GM18861 (cell line): ENCODE data around the gene RHOB.
"Not testable (repeated sequence)": the region's sequence is repeated elsewhere in the genome, so short reads cannot be mapped to it uniquely, and the experiment has no call there.

Source experiments
- ATAC-seq: cut with Tn5 transposase; IDR thresholded peaks from one replicate; pipeline ENCODE4 v1.9.1; 2021; ENCODE audit not compliant: unreplicated experiment

The RHOB gene

DNA sequence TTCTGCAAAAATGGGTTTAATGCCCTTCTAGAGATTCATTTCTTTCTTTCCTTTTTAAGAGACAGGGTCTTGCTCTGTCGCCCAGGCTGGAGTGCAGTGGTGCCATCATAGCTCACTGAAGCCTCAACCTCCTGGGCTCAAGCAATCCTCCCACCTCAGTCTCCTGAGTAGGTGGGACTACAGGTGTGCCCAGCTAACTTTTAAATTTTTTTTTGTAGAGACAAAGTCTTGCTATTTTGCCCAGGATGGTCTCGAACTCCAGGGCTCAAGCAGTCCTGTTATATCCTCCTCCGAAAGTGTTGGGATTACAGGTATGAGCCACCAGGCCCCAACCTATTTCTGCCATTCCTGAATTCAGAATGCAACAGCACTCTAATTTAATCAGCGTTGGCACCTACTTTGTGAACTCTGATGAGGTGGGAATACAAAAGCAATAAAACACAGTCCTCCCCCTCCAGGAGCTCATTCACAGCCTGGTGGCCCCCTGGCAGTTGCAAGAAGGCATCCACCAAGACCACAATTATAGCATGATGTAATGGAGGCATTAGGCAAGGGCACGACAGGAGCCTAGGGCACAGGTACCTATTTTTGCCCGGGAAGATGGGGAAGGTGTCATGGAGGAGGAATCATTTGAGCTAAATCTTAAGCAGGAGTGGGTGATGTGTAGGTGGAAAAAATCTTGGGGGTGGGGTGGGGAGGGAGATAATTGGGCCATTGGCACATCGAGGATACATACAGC lies 5.1 kb downstream of the RHOB start:
- ATAC-seq, result no peak

DNA sequence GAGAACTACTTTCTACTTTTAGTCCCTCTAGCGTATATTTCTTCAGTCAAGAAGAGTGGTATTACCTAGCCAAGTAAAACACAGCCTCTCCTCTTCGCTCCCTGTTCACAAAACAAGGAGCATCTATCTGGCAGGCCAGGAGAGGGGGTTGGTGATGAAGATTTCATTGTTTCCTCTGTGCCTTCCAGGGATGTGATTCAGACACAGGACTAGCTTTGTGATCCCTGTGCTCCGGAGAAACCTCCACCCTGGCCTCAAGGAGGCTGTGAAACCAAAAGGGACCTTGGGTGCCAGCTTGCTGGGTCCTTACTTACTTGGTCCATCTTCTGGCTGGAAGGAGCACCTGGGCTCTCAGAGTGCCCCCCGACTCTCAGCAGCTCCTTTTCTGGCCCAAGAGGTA lies 5.7 kb downstream of the RHOB start:
- no peak for ATAC-seq

DNA sequence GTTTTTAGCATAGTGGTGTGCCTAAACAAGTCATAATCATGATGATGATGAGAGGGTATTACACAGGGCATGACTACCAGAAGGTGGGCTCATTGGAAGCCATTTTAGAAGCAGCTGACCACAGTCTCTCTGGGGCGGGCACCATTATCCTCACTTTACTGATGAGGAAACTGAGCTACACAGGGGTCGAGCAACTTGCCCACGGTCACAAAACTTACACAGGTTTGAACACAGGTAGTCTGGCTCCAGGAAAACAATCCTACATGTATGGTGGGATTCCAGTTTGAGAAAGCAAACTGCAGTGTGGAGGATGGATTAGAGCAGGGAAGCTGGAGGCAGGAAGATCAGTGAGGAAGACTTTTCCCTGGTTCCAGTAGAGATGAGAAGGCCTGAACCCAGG lies 6.2 kb downstream of the RHOB start:
- no peak for ATAC-seq

DNA sequence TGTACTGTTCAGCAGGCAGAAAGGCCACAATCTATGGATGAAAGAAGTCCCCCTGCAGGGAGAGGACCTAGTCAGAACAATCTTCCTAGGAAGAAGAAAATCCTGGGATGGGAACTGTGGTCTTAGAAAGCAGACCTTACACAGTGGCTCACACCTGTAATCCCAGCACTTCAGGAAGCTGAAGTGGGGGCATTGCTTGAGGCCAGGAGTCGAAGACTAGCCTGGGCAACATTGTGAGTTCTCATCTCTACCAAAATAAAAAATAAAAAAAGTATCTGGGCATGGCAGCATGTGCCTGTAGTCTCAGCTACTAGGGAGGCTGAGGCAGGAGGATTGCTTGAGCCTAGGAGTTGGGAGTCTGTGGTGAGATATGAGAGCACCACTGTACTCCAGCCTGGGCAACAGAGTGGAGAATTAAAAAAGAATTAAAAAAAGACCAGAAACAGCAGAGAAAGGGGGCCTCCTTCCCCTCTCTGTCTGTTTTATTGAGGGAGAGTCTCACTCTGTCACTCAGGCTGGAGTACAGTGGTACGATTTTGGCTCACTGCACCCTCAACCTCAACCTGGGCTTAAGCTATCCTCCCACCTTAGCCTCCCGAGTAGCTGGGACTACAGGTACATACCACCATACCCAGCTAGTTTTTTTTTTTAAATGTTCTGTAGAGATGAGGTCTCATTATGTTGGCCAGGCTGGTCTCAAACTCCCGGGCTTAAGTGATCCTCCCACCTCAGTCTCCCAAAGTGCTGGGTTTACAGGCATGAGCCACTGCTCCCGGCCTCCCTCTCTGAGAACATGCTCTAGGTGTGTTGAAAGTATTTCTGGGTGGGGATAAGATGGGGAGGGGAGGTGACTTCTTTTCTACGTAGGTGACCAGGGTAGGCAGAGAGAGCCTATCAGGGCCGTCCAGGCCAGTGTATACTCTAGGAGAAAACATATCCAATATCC lies 7.4 kb downstream of the RHOB start:
- ATAC-seq, result no peak

DNA sequence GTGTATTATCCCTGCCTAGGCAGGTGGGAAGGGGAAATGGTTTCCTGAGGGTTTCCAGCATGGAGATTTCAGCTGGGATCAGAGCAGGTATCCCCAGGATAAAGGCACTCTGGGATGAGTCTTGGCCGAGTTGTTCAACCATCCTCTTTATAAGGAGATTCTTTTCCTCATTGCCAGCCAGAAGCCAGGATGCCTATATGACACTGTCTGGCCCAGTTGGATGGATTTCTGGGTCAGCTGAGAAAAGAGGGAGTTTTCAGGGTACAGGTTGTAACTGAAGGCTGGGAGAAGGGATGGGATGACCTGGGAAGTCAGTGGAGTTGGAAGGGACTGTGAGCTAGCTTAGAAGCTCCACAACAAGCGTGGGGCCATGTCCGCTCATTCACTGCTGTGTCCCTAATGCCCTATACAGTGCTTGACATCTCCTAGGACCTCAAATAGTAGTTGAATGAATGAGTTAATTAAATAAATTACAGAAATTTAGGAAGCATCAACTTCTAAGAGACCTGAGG lies 8.3 kb downstream of the RHOB start:
- no peak for ATAC-seq

DNA sequence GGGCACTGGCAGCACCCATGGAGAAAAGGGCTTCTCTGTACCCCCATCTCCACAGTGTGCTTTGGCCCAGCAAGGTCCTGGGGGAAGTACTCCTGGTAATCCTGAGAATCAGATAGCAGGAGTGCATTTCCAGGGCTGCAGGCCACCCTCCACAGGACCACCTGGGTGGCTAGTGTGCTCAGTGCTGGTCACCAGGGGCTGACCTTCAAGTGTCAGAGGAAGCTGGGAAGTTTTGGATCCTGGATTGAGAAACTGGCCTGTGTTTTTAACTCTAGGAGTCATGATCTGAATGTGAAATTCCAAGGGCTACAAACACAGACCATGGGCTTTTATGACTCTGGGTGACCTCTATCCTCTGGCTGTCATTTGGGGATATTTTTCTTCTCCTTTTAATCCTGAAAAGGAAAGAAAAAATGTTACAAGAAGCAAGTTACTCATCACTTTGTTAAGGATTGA lies 9.3 kb downstream of the RHOB start:
- no peak for ATAC-seq

DNA sequence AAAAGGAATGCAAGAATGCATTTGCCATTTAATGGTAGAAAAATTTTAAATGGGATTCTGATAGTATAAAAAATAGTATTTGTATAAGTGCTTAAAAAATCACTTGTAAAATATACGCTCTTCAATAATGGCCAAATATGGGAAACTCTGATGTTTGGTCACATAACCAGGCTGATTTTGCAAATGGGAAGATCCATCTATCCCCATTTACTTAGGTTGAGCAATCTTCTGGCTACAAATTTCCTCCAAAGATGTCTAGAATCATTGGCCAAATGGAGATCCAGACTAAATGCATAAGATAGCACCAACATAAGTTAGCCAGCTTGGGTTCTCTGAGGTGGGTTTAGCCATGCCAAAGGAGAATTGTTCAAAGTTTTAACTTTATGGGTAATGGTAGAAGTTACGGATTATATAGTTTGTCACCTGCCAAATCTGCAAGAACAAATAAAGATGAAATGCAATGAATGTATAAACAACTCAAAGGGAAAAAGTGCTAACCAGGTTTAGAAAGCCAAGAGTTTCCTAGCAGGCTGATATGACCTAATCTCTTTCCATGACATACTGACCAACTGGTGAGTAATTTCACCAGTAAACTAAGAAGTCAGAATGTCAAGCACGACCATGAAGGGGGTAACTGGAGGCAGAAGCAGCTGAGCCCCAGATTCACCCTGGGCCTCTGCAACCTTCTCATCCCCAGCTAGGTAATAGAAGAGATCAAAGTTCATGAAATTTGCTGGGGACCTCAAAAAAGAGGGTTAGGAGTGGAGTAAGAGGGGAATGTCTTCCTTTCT lies 10.0 kb downstream of the RHOB start:
- ATAC-seq, result no peak

DNA sequence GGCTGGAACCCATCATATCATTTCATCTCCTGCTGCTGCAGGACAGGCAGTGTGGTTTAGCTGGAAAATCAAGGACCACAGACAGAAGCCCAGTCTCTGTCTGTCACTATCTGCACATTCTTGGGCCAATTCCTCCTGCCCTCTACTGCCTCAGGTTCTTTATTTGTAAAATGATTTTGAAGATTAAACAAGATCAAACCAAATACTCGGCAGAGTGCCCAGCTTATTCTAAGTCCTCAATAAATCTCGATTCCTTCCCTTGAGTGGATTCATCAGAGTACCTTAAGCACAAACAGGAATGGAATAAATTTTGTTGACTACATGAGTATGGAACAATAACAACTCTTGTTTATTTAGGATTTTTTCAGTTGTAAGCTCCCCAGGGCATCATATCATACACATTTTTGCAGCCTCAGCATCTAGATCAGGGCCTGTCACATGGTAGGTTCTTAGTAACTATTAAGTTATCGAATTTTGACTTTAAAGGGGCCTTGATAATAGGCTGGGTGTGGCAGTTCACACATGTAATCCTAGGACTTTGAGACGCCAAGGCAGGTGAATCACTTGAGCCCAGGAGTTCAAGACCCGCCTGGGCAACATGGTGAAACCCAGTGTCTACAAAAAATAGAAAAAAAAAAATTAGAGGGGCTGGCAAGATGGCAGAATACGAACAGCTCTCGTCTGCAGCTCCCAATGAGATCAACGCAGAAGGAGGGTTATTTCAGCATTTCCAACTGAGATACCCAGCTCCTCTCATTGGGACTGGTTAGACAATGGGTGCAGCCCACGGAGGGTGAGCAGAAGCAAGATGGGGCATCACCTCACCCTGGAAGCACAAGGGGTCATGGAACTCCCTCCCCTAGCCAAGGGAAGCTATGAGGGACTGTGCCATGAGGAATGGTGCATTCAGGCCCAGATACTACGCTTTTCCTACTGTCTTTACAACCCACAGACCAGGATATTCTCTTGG lies 11.1 kb downstream of the RHOB start:
- no peak for ATAC-seq

DNA sequence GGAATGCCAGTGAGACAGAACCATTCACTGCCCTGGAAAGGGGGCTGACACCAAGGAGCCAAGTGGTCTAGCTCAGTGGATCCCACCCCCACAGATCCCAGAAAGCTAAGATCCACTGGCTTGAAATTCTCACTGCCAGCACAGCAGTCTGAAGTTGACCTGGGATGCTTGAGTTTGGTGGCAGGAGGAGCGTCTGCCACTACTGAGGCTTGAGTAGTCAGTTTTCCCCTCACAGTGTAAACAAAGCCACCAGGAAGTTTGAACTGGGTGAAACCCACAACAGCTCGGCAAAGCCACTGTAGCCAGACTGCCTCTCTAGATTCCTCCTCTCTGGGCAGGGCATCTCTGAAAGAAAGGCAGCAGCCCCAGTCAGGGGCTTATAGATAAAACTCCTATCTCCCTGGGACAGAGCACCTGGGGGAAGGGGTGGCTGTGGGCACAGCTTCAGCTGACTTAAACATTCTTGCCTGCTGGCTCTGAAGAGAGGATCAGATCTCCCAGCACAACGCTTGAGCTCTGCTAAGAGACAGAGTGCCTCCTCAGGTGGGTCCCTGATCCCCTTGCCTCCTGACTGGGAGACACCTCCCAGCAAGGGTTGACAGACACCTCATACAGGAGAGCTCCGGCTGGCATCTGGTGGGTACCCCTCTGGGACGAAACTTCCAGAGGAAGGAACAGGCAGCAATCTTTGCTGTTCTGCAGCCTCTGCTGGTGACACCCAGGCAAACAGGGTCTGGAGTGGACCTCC lies 12.0 kb downstream of the RHOB start:
- not testable (repeated sequence) for ATAC-seq

DNA sequence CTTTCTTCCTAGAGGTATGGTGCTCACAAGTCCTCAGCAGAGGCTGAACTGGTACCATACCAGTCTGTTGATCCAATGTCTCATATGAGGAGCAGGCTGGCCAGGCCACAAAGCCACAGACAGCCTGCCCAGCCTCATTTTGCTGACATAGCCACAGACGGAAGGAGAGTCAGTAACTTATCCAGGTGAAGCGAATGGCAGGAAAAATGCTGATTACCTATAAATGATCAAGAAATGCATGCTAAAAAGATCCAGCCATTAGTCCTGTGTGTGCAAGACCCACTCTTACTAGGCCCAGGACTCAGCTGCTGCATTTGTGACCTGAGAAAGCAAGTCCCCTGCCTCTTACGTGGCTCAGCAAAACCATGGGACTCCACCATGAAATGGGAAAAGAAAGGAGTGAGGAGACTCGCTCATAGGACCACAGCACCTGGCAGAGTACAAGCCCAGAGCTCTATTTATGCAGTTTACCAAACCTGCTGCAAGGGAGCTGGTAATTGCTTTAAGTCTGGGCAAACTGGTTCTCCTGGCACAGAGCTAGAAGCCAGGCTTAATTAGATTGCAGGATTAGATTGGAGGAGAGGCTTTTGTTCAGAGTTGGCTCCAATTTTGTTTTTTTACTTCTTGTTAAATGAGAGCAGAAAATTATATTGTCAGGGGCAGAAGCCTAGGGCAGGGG lies 19.0 kb downstream of the RHOB start:
- no peak for ATAC-seq

DNA sequence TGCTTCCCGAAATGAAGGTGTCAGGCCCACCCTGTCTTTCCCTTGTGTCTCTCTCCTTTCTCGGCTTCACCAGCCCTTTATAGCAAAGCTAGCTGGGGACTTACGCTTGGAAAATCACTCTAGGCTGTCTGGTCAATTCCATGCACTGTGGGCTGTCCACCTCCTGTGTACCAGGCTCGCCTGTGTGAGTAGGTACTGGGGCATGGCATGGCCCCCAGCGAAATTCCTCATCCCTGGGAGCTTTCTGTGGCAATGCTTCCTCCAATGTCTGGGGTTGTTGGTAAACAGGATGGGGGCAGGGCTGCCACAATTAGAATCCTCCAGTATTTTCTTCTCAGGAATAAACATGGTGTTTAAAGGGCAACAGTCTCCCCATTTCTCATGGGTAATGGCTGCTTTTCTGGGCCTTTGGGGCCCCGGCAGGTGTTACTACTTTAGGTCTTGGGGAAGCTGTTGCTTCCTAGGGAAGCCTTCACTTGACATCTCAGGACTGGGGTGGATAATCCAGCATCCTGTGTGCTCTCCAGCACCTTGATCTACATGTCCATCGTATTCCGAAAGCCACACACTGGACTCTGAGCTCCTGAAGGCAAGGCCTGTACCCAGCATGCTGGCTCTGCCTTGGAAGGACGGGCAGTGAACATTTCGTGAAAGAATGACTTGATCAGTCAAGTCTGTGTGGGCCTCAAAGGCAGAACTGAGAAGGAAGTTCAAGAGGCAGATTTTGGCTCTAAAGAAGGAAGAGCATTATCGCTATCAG lies 21.1 kb downstream of the RHOB start:
- ATAC-seq, result no peak

DNA sequence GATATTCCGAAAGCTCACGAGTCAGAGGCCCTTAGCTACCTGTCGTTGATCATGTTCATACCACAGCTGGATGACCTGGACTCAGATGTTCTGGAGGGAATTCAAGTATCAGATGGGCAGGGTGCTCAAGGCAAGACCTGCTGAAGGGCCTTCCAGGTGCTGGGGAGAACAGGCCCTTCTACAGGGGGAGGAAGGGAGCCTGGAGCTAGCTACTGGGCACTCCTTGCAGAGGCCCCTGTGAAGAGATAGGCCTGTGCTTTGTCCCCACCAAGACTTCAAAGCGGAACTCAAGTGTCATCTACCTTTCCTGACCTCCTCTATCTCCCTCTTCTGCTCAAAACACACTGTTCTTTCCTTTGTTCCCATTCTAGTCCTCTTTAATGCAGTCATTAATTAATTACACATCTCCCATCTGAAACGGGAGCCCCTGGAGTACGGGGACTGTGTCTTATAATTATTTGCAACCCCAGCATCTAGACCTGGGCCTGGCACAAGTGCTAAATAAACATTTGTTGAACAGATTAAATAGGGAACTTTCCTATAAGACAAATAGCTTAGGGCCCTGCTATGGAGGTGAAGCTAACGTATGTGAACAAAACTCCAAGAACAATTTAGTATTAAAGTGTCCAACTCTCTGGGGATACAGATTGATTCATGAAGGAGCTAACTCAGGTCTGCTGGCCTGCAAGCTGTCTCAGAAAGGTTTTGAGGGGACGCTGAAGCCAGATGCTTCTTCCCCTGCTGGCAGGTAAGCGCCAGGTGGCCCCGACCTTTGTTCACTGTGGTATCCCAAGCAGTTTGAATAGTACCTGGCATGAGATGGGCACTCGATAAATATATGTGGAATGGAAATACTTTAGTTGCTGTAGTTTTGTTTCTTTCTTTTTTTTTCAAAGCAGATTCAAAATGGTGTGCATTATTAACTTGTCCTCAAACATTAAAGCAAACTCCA lies 22.0 kb downstream of the RHOB start:
- ATAC-seq, result no peak

DNA sequence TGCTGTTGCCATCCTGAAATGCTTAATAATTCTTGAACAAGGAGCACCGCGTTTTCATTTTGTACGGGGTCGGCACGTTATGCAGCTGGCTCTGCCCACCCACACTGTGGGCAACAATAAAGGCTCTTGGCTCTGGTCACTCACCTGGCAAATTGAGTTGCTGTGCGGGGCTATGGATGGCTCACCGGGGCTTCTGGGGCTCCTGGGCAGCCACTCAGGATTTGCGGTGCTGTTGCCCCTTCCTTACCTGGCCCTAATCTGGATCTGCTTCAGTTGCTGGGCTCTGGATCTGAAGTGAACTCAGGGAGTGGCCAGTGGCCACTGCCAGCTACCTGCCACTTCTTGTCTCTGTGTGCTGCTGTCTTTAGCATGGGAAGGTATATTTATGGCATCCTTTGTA lies 22.7 kb downstream of the RHOB start:
- ATAC-seq, result no peak

DNA sequence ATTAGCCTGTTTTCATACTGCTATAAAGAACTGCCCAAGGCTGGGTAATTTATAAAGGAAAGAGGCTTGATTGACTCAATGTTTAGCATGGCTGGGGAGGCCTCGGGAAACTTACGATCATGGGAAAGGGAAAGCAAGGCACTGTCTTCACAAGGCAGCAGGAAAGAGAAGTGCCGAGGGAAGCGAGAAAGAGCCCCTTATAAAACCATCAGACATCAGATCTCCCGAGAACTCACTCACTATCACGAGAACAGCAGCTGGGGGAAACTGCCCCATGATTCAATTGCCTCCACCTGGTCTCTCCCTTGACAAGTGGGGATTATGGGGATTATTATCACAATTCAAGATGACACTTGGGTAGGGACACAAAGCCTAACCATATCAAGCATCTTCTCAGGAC lies 23.3 kb downstream of the RHOB start:
- no peak for ATAC-seq

DNA sequence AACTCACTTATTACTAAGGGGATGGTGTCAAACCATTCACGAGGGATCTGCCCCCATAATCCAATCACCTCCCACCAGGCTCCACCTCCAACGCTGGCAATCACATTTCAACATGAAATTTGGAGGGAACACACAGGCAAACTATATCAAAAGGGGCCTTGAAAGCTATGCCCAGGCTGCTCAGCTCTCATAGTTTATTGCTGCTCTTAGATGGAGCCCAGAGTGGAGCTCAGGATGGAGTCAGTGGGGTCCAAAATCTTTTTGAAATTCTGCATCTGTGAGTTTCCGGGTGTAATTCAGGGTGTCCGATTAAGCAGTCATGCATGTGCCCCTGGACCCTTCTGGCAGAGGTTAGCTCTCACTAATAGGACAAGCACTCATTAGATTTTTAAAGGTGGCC lies 24.3 kb downstream of the RHOB start:
- no peak for ATAC-seq

DNA sequence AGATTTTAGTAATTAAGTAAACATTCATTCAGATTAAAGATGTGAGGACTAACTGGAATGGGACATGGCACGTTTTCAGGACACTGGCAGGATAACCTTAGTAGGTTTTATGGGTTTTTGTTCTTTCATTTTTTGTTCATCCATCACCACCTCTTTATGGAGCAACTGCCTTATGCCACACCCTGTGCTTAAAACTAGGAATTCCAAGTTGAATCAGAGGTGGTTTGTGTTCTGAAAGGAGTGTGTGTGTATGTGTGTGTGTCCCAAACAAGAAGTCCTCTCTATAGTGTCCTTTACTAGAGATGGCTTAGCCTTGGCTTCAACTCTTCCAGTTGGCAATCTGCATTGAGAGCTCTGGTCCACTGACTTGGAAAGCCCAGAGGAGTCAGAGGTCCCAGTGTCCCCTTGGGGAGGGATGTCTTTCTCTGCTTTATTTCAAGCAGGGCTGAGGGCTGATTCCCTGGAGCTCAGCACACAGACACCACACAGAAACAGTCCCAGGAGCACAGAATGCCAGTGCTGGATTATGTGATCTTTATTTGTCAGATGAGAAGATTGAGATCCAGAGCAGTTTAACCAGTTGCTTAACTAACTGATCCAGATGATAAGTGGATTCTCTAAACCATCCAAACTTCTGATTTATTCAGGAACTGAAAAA lies 25.2 kb downstream of the RHOB start:
- ATAC-seq, result no peak
